GM04504 (cell line): ENCODE results near the gene FANCC.

Experiments used
- DNase-seq: peaks from one replicate; pipeline ENCODE4 v3.0.0-alpha.2; 2012; ENCODE audit warnings: low read depth

Gene FANCC

GRCh38 chr9:95120781-95121370 lies 196.6 kb downstream of the FANCC start:
- DNase-seq: no peak

DNA sequence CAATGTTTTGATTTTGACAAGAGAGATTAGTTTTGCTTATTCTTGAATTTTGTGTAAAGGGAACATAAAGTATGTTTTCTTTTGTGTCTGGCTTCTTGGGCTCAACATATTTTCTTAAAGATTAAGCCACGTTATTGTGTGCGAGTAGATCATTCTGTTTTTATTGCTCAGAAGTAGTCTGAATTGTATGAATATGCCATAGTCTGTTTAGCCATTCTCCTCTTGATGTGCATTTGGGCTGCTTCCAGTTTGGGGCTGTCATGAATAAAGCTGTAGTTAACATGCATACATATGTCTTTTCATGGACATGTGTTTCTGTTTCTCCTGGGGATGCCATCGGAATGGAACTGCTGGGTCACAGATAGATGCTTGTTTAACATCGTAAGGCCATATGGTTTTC lies 198.9 kb downstream of the FANCC start:
- no peak for DNase-seq

GRCh38 chr9:95116808-95117204 lies 200.7 kb downstream of the FANCC start:
- DNase-seq: no peak

- no peak for DNase-seq
These were observed 201.3 kb downstream of the FANCC start for GRCh38 chr9:95116002-95116807.

DNA sequence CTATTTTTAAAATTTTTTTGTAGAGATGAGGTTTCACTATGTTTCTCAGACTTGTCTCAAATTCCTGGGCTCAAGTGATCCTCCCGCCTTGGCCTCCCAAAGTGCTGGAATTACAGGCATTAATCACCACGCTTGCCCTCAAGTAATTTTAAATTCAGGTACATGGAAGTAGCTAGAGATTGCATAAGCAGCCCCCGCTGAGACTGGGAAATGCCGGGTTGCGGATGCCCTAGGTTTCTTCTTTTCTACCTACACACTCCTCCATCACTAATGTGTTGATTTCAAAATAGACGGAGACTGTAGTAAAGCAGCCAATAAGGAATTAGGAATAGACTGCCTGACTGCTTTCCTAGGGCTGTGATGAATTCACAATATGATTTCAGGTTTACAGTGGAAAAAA lies 202.4 kb downstream of the FANCC start:
- no peak for DNase-seq

DNA sequence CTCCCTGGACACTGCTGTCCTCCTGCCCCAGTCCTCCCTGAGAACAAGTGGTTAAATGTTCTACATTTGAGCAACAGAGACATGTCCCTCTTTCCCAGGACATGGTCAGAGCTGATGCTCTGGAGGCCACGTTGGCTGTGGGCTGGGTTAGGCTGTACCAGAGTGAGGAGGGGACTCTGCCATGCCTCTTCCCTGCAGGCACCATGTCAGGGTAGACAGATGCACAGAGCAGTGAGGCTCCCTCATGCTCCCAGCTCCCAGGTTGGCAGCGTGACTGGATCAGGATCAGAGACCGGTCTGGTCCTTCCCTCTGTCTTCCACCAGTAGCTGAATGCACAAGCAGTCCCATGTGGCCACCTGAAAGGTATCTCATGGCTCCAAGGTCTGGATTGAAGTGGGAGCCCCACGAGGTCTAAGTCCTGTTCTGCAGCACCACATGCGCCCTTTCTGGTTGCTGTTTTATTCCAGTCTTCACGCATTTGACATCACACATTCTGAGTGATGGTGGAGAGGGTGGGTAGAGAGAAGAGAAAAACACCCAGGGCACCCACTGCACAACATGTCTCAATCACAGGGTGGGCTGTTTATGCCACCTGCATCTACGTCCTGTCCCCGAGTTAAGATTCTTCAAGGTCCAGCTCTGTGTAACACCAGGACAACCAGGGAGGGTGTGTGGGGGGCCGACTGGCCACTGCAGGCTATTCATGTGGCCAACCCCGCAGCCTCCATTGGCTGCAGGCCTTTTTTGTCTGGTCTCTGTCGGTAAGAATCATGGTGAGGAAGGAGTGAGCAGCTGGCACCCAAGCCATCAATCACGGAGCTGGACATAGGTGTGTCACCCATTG lies 204.9 kb downstream of the FANCC start:
- DNase-seq: no peak

GRCh38 chr9:95111716-95112115 lies 205.8 kb downstream of the FANCC start:
- no peak for DNase-seq

GRCh38 chr9:95110921-95111525 lies 206.5 kb downstream of the FANCC start:
- DNase-seq: no peak

DNA sequence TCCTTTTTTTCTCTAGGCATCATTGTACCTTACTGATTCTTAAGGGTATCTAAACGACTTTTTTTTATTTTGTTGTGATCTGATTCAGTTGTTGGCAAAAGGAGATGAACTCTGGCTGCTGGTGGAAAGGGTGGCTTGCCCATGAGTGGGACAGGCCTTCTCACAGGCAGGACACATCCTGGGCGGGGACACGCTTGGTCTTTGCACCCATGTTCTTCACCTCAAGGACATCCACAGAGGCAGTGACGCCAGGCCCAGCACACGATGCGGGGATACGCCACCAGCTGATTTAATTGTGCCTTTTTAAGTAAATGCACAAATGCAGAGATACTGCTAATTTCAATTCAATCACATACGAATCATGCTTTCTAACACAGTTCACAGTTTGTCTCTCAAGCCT lies 208.1 kb downstream of the FANCC start:
- no peak for DNase-seq

DNA sequence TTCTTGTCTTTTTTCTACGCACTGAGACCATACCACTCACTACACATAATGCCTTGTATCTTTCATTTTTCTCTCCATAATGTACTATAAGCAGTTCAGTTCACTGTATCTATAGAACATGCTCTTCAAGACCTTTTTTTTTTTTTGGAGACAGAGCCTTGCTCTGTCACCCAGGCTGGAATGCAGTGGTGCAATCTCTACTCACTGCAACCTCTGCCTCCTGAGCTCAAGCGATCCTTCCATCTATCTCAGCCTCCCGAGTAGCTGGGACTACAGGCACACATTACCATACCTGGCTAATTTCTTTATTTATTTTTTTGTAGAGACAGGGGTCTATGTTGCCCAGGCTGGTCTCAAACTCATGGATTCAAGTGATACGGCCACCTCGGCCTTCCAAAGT lies 208.7 kb downstream of the FANCC start:
- DNase-seq: no peak

GRCh38 chr9:95107976-95108375 lies 209.5 kb downstream of the FANCC start:
- DNase-seq: no peak

GRCh38 chr9:95107001-95107749 lies 210.3 kb downstream of the FANCC start:
- DNase-seq: no peak

GRCh38 chr9:95105519-95106287 lies 211.8 kb downstream of the FANCC start:
- no peak for DNase-seq

GRCh38 chr9:95104980-95105379 lies 212.5 kb downstream of the FANCC start:
- DNase-seq: no peak

GRCh38 chr9:95104581-95104960 lies 212.9 kb downstream of the FANCC start:
- DNase-seq: no peak

GRCh38 chr9:95103871-95104580 lies 213.5 kb downstream of the FANCC start:
- no peak for DNase-seq

GRCh38 chr9:95103281-95103771 lies 214.2 kb downstream of the FANCC start:
- no peak for DNase-seq

GRCh38 chr9:95102572-95102971 lies 214.9 kb downstream of the FANCC start:
- no peak for DNase-seq

DNA sequence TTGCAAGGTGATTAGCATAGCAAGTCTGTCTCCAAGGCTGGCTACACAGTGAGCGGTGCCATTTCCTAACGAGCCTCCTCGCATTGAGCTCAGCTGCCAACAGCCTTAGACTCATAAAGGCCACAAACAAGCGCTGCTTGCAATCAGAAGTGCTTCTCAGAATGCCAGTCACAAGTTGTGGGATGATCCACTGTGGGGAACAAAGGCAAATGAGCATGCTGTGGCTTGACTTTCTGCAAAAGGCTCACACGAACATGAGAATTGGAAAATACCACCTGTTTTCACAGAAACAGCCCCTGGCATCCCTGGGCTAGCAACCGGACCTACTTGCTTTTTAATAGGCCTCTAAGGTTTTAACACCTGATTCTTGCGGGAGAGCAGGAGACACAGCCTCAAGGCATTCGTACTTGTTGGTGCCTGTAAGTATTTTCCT lies 215.5 kb downstream of the FANCC start:
- DNase-seq: no peak

- DNase-seq: no peak
These were observed 216.2 kb downstream of the FANCC start for GRCh38 chr9:95101326-95101725.
